IMR-90 (cell line): ENCODE measurements around the gene RELCH. TPM values are rescaled to one million over a fixed set of nuclear protein-coding genes. Genes with fewer than 3 reads are reported as not detected.
"Not testable (repeated sequence)": the region's sequence is repeated elsewhere in the genome, so short reads cannot be mapped to it uniquely, and the experiment has no call there.

Experiments
- ATAC-seq: fragments of 200-7000 bp; cut with Tn5 transposase; 2 replicates; pipeline ENCODE4 v1.9.1; 2020; ENCODE audit warnings: low read depth, mild to moderate bottlenecking, moderate library complexity
- BruUV-seq: library from RNA; stranded (reverse); fragments of 400-500 nt; replicated peaks from 2 replicates; lab custom pipeline; 2021; lab: Mats Ljungman, UMichigan
- CTCF ChIA-PET: fragments of 300-600 bp; formaldehyde crosslinking; extraction: SDS; loops from one replicate; lab custom pipeline; 2021; ENCODE audit warnings: antibody characterized with exemption; lab: Yijun Ruan, JAX
- POLR2A ChIA-PET: fragments of 300-600 bp; sonication (Branson Sonifier 250); formaldehyde crosslinking; loops from one replicate; lab custom pipeline; 2022; ENCODE audit warnings: antibody characterized with exemption; ENCODE audit not compliant: unreplicated experiment; lab: Charles Lee
- DNase-seq: peaks from one replicate; pipeline ENCODE4 v3.0.0; 2013
- H2AFZ ChIP-seq: replicated peaks from 2 replicates; pipeline ENCODE3; 2013; ENCODE audit warnings: low read length, mild to moderate bottlenecking; ENCODE audit not compliant: poor library complexity
- H2AK5ac ChIP-seq: 2 replicates; pipeline ENCODE4 v1.6.1; 2013; ENCODE audit warnings: low read depth, low read length, inconsistent platforms
- H2AK9ac ChIP-seq: replicated peaks from 2 replicates; pipeline ENCODE3; 2013; ENCODE audit warnings: mild to moderate bottlenecking, low read depth, low read length, moderate library complexity; ENCODE audit not compliant: poor library complexity
- H2BK120ac ChIP-seq: 2 replicates; pipeline ENCODE4 v1.6.1; 2013; ENCODE audit warnings: low read depth, low read length, inconsistent platforms
- H2BK15ac ChIP-seq: 3 replicates; pipeline ENCODE4 v1.6.1; 2013; ENCODE audit warnings: low read depth, low read length, inconsistent platforms
- H2BK20ac ChIP-seq: 2 replicates; pipeline ENCODE4 v1.6.1; 2013; ENCODE audit warnings: low read depth, mild to moderate bottlenecking, inconsistent platforms, low read length, moderate library complexity
- H2BK5ac ChIP-seq: 2 replicates; pipeline ENCODE4 v1.6.1; 2013; ENCODE audit warnings: mild to moderate bottlenecking, low read depth, low read length, inconsistent platforms; ENCODE audit not compliant: poor library complexity, severe bottlenecking
- H3K14ac ChIP-seq: replicated peaks from 2 replicates; pipeline ENCODE4 v1.6.1; 2013; ENCODE audit warnings: low read depth, low read length, inconsistent platforms
- H3K18ac ChIP-seq: 2 replicates; pipeline ENCODE4 v1.6.1; 2013; ENCODE audit warnings: low read depth, low read length, control low read depth
- H3K23ac ChIP-seq: 2 replicates; pipeline ENCODE4 v1.6.1; 2013; ENCODE audit warnings: low read depth, low read length, inconsistent platforms
- H3K27ac ChIP-seq: 2 replicates; pipeline ENCODE4 v1.5.1; 2013; ENCODE audit warnings: mild to moderate bottlenecking, control low read depth, low read length; ENCODE audit not compliant: insufficient read depth
- H3K27me3 ChIP-seq: 2 replicates; pipeline ENCODE4 v1.6.1; 2013; ENCODE audit warnings: low read length; ENCODE audit not compliant: control insufficient read depth, insufficient read depth
- H3K36me3 ChIP-seq: 2 replicates; pipeline ENCODE4 v1.6.1; 2013; ENCODE audit warnings: low read length, mixed read lengths; ENCODE audit not compliant: control insufficient read depth, insufficient read depth
- H3K4ac ChIP-seq: 2 replicates; pipeline ENCODE4 v1.6.1; 2013; ENCODE audit warnings: low read depth, low read length, inconsistent platforms
- H3K4me1 ChIP-seq: 2 replicates; pipeline ENCODE4 v1.6.1; 2013; ENCODE audit warnings: low read length, mixed read lengths; ENCODE audit not compliant: control insufficient read depth, insufficient read depth
- H3K4me2 ChIP-seq: 2 replicates; pipeline ENCODE4 v1.6.1; 2013; ENCODE audit warnings: low read depth, mild to moderate bottlenecking, control low read depth, low read length, moderate library complexity
- H3K4me3 ChIP-seq: 2 replicates; pipeline ENCODE4 v1.5.1; 2013; ENCODE audit warnings: low read depth, mild to moderate bottlenecking, control low read depth, low read length, moderate library complexity; ENCODE audit not compliant: insufficient read depth
- H3K56ac ChIP-seq: 2 replicates; pipeline ENCODE4 v1.6.1; 2013; ENCODE audit warnings: low read length, inconsistent platforms; ENCODE audit not compliant: insufficient read depth; ENCODE audit errors: extremely low read depth
- H3K79me1 ChIP-seq, 2 experiments: 2 replicates each; pipeline ENCODE4 v1.6.1; 2013; ENCODE audit warnings: low read length in 2 of 2, inconsistent platforms in 1 of 2, low read depth in 1 of 2
- H3K9ac ChIP-seq: 2 replicates; pipeline ENCODE4 v1.6.1; 2013; ENCODE audit warnings: low read depth, low read length, control low read depth
- H3K9me1 ChIP-seq: 2 replicates; pipeline ENCODE4 v1.6.1; 2013; ENCODE audit warnings: low read length, inconsistent platforms; ENCODE audit not compliant: insufficient read depth
- H3K9me3 ChIP-seq: 2 replicates; pipeline ENCODE4 v1.6.1; 2013; ENCODE audit warnings: low read length; ENCODE audit not compliant: control insufficient read depth, insufficient read depth
- H4K20me1 ChIP-seq: 2 replicates; pipeline ENCODE4 v1.6.1; 2013; ENCODE audit warnings: low read length, inconsistent platforms; ENCODE audit not compliant: insufficient read depth
- H4K5ac ChIP-seq: 2 replicates; pipeline ENCODE4 v1.6.1; 2013; ENCODE audit warnings: mild to moderate bottlenecking, low read depth, low read length, control low read depth
- H4K8ac ChIP-seq, 2 experiments: 2 replicates each; pipeline ENCODE4 v1.6.1; 2013; ENCODE audit warnings: low read depth in 2 of 2, low read length in 2 of 2, control low read depth in 1 of 2, inconsistent platforms in 1 of 2
- H4K91ac ChIP-seq: 2 replicates; pipeline ENCODE4 v1.6.1; 2013; ENCODE audit warnings: low read depth, low read length, inconsistent platforms; ENCODE audit not compliant: insufficient read depth
- CHD1 ChIP-seq: IDR thresholded peaks from 2 replicates; pipeline ENCODE4 v1.6.1; 2012; ENCODE audit warnings: low read depth, low read length, improper control_type of control experiment
- RFX5 ChIP-seq: IDR thresholded peaks from 2 replicates; pipeline ENCODE4 v1.8.0; 2012; ENCODE audit warnings: low read depth, mild to moderate bottlenecking, low read length, moderate library complexity
- WGBS, 2 experiments: methylation state at CpG; one replicate each; pipeline versions ENCODE4 v1.1.5 to v1.1.7; 2013; ENCODE audit warnings: missing lambda C conversion rate in 2 of 2; ENCODE audit not compliant: insufficient read length in 1 of 2; ENCODE audit errors: extremely low coverage in 2 of 2; 5-methylcytosine and 5-hydroxymethylcytosine counted together
- dilution Hi-C: fragments of 300-500 bp; cut with HindIII; formaldehyde crosslinking; loops from one replicate; pipeline ENCODE4 v1.14.3; 2018; ENCODE audit warnings: low sequenced_read_pairs; ENCODE audit not compliant: unreplicated experiment
- in situ Hi-C: fragments of 300-500 bp; cut with MboI; formaldehyde crosslinking; loops from 3 replicates; pipeline ENCODE4 v1.14.3; 2019; ENCODE audit warnings: low sequenced_read_pairs, inconsistent platforms, mixed read lengths
- intact Hi-C: fragments of 100-400 bp; cut with micrococcal nuclease; formaldehyde crosslinking; loops from 2 replicates; pipeline ENCODE4 v1.10.0; 2022
- polyA plus RNA-seq, 3 experiments: library from polyadenylated mRNA; depleted of rRNA; stranded (reverse); fragments of >200 nt; gene quantifications; 2 replicates each; pipeline ENCODE4 v1.2.3, GENCODE V29; 2012; ENCODE audit warnings: low replicate concordance in 1 of 3
- total RNA-seq: library from RNA; depleted of rRNA; stranded (reverse); fragments of >200 nt; gene quantifications from 2 replicates; pipeline ENCODE4 v1.2.3, GENCODE V29; 2012

RELCH gene
- total and polyA plus RNA-seq, 2 of the 4 experiments (the other 2 are of a cell fraction) = 14.4 to 52.5 TPM

DNA sequence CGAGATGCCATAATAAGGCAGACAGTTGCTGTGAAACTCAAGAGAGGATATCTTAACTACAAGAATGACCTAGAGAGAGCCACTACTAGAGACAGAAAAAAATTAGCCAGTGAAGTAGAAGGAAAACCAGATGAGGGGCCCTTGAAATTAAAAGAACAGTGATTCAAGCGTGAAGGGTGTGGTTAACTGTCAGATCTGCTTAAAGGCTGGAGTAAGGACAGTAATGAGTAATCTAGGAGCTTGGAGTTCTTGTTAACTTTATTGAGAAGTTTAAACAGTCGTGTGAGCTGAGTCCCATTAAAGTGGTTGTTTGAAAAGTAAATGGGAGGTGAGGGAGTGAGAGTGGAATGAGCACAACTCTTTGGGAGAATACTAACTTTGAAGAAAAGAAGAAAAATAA is 21.5 kb upstream of the RELCH start:
- H3K27me3 ChIP-seq = no peaks in the 10 kb centered on the region
- no peak overlapping the region for H3K4ac ChIP-seq
- CTCF ChIA-PET = interaction anchor here (1.0 kb wide), 1 partner anchor 35 kb away, joined by 5 read pairs; no protein-coding TSS in a partner anchor
- H4K20me1 ChIP-seq = no peaks in the 10 kb centered on the region
- H3K4me2 ChIP-seq = no peak overlapping the region
- H3K36me3 ChIP-seq = no peaks in the 10 kb centered on the region; the same call in 1 of the 2 replicates
- no peak overlapping the region for H4K91ac ChIP-seq
- no TSS peak for BruUV-seq
- no peaks in the 10 kb centered on the region for H3K9me3 ChIP-seq
- H3K18ac ChIP-seq = no peak overlapping the region
- H2AK5ac ChIP-seq = no peak overlapping the region
- no peak for TF ChIP-seq RFX5
- TF ChIP-seq CHD1 = no peak
- no peak overlapping the region for H2BK15ac ChIP-seq
- in situ Hi-C loops = no loop called here
- H3K9me1 ChIP-seq = no peaks in the 10 kb centered on the region
- H2AK9ac ChIP-seq = no peak overlapping the region
- intact Hi-C loops = no loop called here
- dilution Hi-C loops = no loop called here
- no peak for ATAC-seq
- H3K27ac ChIP-seq = no peak overlapping the region
- no peak overlapping the region for H2BK120ac ChIP-seq
- POLR2A ChIA-PET = no interaction called here
- WGBS, 2 experiments = 80% methylated on average over 1 of the region's 3 CpGs; no CpG with 5 or more reads in 1 of the 2 experiments
- H4K8ac ChIP-seq = no peak overlapping the region
- H2BK5ac ChIP-seq = no peak overlapping the region
- no peak for DNase-seq
- no peak overlapping the region for H3K14ac ChIP-seq
- no peak overlapping the region for H4K5ac ChIP-seq
- H3K79me1 ChIP-seq = peaks cover 0 to 3% of the 10 kb centered on the region in 2 experiments; a peak in 1 of 4 replicates
- H2BK20ac ChIP-seq = no peak overlapping the region
- no peak overlapping the region for H3K9ac ChIP-seq
- no peak overlapping the region for H3K4me3 ChIP-seq
- no peaks in the 10 kb centered on the region for H3K4me1 ChIP-seq
- H3K56ac ChIP-seq = no peak overlapping the region
- H2AFZ ChIP-seq = no peak overlapping the region
- no peak overlapping the region for H3K23ac ChIP-seq

DNA sequence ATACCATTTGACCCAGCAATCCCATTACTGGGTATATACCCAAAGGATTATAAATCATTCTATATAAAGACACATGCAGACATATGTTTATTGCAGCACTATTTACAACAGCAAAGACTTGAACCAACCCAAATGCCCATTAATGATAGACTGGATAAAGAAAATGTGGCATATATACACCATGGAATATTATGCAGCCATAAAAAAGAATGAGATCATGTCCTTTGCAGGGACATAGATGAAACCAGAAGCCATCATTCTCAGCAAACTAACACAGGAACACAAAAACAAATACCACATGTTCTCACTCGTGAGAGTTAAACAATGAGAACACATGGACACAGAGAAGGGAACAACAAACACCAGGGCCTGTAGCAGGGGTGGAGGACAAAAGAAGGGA is 20.5 kb upstream of the RELCH start:
- H3K4me3 ChIP-seq, dilution Hi-C loops: not testable (repeated sequence)

More for the DNA sequence above, 20.5 kb upstream of the RELCH start:
- H3K4me2 ChIP-seq, H2AK5ac ChIP-seq, H2BK20ac ChIP-seq, H2BK120ac ChIP-seq, POLR2A ChIA-PET, H2BK5ac ChIP-seq, H2AFZ ChIP-seq, H3K27me3 ChIP-seq, H3K9me1 ChIP-seq, H3K9ac ChIP-seq, H3K27ac ChIP-seq, H3K4me1 ChIP-seq, ATAC-seq, H3K36me3 ChIP-seq, H3K9me3 ChIP-seq, H3K4ac ChIP-seq, H2AK9ac ChIP-seq, H3K18ac ChIP-seq, H4K8ac ChIP-seq, H3K56ac ChIP-seq, H3K79me1 ChIP-seq, DNase-seq, H3K23ac ChIP-seq, intact Hi-C loops, H3K14ac ChIP-seq, H4K5ac ChIP-seq, CTCF ChIA-PET, H2BK15ac ChIP-seq, H4K91ac ChIP-seq, BruUV-seq, in situ Hi-C loops, H4K20me1 ChIP-seq: not testable (repeated sequence)
- no CpG with 5 or more reads among the region's 1 CpG for WGBS, 2 experiments
